GM19238 (cell line): ENCODE measurements around the gene DNAAF9.
"Not testable (repeated sequence)": the region's sequence is repeated elsewhere in the genome, so short reads cannot be mapped to it uniquely, and the experiment has no call there.

Source experiments
- DNase-seq: peaks from one replicate; pipeline ENCODE4 v3.0.0; 2011; ENCODE audit warnings: low spot score; ENCODE audit not compliant: insufficient read length

Gene DNAAF9

GRCh38 chr20:3407040-3407770 is at the start of gene DNAAF9:
TSS of gene DNAAF9 (minus strand) at chr20:3407669. CDS start at chr20:3407557, 112 bp downstream.
- DNase-seq: peak; percentile 28

- DNase-seq: no peak
Observed at GRCh38 chr20:3456648-3457047, 49.2 kb upstream of the DNAAF9 start.

GRCh38 chr20:3454831-3455230 is 47.4 kb upstream of the DNAAF9 start:
- no peak for DNase-seq

GRCh38 chr20:3452690-3453089 is 45.2 kb upstream of the DNAAF9 start:
- no peak for DNase-seq

GRCh38 chr20:3452136-3452535 is 44.7 kb upstream of the DNAAF9 start:
- no peak for DNase-seq

- DNase-seq: no peak
Observed at GRCh38 chr20:3449319-3449718, 41.9 kb upstream of the DNAAF9 start.

- no peak for DNase-seq
Observed at GRCh38 chr20:3447321-3447720, 39.9 kb upstream of the DNAAF9 start.

GRCh38 chr20:3446779-3447178 is 39.3 kb upstream of the DNAAF9 start:
- DNase-seq: no peak

- DNase-seq: no peak
Observed at GRCh38 chr20:3436864-3437574, 29.6 kb upstream of the DNAAF9 start.

GRCh38 chr20:3434232-3434631 is 26.8 kb upstream of the DNAAF9 start:
- DNase-seq: no peak

- DNase-seq: no peak
Observed at GRCh38 chr20:3433744-3434143, 26.3 kb upstream of the DNAAF9 start.

- no peak for DNase-seq
Observed at GRCh38 chr20:3432844-3433243, 25.4 kb upstream of the DNAAF9 start.

- no peak for DNase-seq
Observed at GRCh38 chr20:3431109-3431508, 23.6 kb upstream of the DNAAF9 start.

GRCh38 chr20:3430376-3431069 is 23.1 kb upstream of the DNAAF9 start:
- peak; percentile 53 for DNase-seq

- DNase-seq: not testable (repeated sequence)
Observed at GRCh38 chr20:3426766-3427165, 19.3 kb upstream of the DNAAF9 start.

- no peak for DNase-seq
Observed at GRCh38 chr20:3423126-3423525, 15.7 kb upstream of the DNAAF9 start.

GRCh38 chr20:3421985-3422384 is 14.5 kb upstream of the DNAAF9 start:
- no peak for DNase-seq

GRCh38 chr20:3420211-3420707 is 12.8 kb upstream of the DNAAF9 start:
- DNase-seq: peak; percentile 55

GRCh38 chr20:3418161-3418560 is 10.7 kb upstream of the DNAAF9 start:
- not testable (repeated sequence) for DNase-seq

GRCh38 chr20:3414122-3414521 is 6.7 kb upstream of the DNAAF9 start:
- no peak for DNase-seq

GRCh38 chr20:3413393-3413889 is 6.0 kb upstream of the DNAAF9 start:
- DNase-seq: no peak
